GM19397 (cell line): ENCODE measurements around the gene ATP1A2.
"Not testable (repeated sequence)": the region's sequence is repeated elsewhere in the genome, so short reads cannot be mapped to it uniquely, and the experiment has no call there.

ENCODE experiments used
- ATAC-seq: cut with Tn5 transposase; IDR thresholded peaks from one replicate; pipeline ENCODE4 v1.9.1; 2021; ENCODE audit warnings: mild to moderate bottlenecking, moderate library complexity; ENCODE audit not compliant: unreplicated experiment

ATP1A2 gene

DNA sequence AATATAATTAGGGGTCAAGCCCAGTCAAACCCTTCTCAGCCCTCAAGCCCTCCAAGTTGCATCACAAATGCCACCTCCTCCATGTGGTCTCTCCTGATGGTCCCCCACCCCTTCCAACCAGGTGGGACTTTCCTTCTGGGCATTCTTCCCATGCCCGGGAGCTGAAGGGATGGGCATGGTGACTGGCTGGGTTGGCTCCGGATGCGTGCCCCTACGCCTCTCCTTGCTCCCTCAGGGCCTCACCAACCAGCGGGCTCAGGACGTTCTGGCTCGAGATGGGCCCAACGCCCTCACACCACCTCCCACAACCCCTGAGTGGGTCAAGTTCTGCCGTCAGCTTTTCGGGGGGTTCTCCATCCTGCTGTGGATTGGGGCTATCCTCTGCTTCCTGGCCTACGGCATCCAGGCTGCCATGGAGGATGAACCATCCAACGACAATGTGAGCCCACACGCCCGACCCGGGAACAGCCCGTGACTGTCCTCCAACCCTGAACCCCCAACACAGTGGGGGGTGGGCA is 7.5 kb downstream of the ATP1A2 start:
- no peak for ATAC-seq

DNA sequence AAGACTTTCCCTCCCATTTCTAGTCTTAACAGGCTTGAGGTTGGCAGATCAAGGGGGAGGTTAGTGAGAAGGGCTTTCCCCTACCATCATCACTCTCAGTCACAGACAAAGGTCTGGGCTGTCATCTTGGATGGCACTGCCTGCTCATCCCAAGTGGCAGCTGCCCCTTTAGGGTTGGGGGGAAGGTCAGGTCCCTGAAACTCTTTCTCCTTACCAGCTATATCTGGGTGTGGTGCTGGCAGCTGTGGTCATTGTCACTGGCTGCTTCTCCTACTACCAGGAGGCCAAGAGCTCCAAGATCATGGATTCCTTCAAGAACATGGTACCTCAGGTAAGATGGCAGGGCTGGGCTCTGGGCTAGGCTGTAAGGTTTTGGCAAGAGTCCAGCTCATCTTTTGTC is 8.2 kb downstream of the ATP1A2 start:
- no peak for ATAC-seq

DNA sequence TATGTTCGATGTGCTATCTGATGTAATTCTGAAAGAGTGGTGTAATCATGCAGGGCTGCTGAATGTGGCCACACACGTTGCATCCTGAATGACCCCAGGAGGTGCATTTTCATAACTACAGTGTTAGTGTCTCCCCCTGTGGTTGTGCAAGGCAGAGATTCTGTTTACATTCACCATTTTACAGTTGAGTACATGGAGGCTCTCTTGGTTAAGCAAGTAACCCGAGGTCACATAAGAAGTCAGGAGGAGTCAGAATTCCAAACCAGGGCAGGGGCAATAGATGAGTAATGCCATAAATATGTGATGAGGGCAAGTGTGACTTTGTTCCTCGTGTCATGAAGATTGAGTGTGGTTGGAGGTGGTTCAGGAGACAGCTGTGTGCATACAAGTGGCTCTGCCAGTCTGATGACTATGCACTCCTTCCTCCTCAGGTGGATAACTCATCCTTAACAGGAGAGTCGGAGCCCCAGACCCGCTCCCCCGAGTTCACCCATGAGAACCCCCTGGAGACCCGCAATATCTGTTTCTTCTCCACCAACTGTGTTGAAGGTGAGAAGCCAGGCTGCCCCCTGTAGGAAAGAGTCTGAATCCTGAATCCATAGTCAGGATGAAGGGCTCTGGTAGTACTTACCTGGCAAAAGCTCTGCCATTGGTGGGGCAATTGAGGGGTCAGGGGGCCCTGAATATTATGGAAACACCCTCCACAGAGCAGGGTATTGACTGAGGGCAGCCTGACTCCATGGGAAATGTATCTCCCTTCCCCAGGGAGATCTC is 9.3 kb downstream of the ATP1A2 start:
- no peak for ATAC-seq

DNA sequence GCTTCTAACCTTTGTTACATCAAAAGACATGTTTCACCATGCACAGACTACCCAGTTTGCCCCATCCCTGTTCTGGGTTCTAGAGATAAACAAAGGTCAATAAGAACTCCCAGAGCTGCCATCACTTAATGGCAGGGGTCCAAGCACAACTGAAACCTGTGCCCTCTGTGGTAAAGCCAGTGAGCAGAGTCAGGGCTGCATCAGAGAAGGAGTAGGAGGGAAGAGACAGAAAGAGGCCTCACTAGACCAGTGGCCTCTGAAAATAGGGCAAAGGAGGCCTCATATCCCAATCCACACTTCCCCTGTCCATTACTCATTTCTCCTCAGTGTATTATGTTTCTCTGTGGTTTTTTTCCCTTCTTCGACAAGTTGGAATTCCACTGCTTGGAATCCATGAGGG is 10.2 kb downstream of the ATP1A2 start:
- ATAC-seq = no peak

DNA sequence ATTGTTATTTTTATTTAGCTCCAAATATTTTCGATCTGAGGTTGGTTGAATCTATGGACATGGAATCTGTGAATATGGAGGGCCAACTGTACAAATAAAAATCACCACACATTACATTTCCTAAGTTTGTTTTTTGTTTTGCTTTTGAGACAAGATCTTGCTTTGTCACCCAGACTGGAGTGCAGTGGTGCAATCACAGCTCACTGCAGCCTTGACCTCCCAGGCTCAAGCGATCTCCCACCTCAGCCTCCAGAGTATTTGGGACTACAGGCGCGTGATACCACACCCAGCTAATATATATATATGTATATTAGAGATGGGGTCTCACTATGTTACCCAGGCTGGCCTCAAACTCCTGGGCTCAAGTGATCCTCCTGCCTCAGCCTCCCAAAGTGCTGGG is 10.8 kb downstream of the ATP1A2 start:
- ATAC-seq = not testable (repeated sequence)

DNA sequence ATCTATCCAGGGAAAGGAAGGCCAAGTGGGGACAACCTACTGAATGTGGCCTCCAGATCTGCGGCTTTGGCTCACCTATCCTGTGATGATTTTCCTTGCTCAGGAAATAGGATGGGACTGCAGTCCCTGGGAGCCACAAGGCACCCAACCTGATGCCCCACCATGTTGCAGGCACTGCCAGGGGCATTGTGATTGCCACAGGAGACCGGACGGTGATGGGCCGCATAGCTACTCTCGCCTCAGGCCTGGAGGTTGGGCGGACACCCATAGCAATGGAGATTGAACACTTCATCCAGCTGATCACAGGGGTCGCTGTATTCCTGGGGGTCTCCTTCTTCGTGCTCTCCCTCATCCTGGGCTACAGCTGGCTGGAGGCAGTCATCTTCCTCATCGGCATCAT is 11.8 kb downstream of the ATP1A2 start:
- no peak for ATAC-seq

DNA sequence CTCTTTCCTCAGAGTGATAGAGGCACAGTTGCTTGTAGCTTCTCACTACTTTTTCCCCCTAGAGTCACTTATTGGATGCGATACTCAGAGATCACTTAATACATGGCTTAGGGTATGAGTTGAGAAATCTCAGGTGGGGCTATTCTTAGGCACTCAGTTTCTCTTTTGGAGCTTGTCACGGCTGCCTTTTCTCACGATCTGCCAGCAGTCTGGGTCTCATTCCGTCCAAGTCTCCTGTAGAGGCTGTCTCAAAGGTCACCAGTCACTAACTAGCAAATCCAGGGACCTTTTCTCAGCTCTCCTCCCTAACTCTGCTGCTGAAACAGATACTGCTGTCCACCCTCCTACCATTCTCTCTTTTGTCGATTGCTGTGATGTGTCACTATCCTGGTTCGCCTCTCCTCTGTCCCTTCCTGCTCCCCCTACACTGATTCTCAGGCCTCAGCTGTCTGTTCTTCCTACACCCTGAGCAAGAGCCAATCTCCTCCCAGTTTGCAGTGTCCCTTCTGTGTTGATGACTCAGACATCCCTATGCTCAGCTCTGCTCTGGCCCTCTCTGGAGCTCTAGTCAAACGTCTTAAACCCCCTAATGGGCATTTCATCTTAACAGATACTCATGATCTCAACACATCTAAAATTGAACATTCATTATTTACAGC is 12.4 kb downstream of the ATP1A2 start:
- ATAC-seq = no peak

DNA sequence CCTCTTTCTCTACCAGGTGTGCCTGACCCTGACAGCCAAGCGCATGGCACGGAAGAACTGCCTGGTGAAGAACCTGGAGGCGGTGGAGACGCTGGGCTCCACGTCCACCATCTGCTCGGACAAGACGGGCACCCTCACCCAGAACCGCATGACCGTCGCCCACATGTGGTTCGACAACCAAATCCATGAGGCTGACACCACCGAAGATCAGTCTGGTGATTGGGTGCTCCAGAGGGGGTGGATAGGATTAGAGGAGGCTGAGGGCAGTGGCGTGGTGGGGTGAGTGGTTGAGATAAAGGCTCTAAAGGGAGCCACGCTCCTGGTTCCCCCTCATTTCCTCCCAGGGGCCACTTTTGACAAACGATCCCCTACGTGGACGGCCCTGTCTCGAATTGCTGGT is 13.1 kb downstream of the ATP1A2 start:
- no peak for ATAC-seq

DNA sequence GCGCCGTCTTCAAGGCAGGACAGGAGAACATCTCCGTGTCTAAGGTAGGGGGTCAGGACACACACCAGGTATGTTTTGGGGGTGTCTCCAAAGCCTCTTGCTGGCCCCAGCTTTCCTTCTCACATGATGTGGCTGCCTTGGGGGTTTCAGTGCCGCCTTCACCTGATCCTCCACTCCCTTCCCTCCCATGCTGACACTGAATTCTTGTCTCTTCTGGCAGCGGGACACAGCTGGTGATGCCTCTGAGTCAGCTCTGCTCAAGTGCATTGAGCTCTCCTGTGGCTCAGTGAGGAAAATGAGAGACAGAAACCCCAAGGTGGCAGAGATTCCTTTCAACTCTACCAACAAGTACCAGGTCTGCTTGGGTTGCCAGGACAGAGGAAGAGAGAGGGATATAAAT is 13.5 kb downstream of the ATP1A2 start:
- ATAC-seq = no peak

DNA sequence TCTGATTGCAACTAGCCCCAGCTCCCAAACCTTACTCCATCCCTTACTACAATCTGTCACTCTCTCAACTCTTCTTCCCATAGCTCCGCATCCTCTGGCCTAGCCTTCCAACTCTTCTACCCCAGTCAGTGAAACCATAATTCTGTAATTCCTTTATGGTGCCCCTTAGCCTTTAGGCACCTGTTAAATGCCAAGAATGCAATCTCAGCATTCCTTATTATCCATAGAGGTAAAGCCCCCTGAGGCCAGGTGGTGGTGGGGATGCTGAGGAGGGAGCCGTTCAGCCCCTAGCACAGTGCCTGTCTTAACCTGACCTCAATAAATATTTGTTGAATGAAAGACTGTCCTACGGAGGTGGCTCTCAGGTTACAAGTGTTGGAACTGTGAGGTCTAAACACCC is 14.0 kb downstream of the ATP1A2 start:
- no peak for ATAC-seq

DNA sequence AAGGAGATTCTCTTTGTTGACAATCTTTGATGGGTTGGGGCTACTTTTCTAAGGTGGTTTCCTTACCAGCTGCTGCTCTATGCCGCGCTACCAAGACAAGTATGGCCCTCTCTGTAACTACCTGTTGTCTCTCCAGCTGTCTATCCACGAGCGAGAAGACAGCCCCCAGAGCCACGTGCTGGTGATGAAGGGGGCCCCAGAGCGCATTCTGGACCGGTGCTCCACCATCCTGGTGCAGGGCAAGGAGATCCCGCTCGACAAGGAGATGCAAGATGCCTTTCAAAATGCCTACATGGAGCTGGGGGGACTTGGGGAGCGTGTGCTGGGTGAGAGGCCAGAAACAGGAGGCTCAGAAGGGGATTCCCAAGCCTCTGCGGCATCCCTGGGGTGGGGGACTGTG is 14.4 kb downstream of the ATP1A2 start:
- ATAC-seq = no peak

DNA sequence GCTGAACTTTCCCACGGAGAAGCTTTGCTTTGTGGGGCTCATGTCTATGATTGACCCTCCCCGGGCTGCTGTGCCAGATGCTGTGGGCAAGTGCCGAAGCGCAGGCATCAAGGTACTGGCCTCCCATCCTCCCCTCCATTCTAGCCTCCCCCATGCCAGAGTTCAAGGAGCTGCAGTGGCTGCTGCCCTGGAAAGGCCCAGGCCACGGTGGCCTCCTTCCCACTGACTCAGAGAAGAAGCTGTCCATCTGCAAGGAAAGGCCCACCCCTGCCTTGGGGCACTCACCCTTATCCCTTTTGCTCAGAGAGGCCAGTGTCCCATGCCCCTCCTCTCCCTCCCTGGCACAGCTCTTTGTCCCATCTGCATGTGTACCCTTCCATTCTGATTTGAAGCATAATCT is 14.9 kb downstream of the ATP1A2 start:
- no peak for ATAC-seq

DNA sequence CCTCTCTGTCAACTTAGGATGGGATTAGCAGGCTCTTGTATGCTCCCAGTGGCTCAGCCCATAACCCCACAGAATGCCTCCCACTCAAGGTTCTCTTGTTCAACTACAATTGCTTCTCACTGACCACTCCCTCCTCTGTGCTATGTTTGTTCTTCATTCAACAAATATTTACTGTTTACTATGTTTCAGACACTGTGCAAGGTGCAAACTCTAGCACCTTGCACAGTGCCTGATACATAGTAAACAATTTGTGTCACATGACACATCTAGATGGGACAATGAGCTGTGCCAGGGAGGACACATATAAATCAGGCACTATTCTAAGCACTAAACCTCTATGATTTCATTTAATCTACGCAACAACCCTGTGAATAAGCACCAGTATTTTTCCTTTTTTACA is 15.4 kb downstream of the ATP1A2 start:
- no peak for ATAC-seq

DNA sequence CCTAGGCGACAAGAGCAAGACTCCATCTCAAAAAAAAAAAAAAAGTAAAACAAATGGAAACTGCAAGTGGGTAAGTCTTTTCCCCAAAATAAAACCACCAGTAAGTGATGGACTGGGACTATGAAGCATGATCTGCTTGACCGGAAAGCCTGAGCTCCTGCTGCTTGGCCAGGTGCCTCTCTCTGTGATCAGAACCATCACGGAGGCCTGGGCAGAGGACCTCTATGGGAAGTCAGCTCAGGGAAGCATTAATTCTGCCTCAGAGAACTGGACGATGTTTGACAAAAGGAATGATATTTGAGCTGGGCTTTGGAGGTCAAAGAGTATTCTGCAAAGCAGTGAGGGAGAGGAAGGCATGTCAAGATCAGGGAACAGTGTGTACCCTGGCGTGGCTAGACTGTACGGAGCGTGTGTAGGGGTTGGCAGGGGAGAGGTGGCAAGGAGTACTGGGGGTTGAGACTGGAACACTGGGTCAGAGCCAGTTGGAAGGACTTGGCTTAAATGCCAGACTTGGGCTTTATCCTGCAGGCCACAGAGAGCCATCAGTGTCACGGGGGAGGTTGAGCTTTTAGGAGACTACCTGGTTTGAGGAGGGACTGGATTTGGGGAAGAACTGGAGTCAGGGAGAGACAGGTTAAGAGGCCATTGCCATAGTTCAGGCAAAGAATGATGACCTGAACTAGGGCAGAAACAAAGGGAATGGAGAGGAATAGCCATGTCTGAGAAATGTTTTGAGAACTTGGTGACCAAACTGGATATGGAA is 16.4 kb downstream of the ATP1A2 start:
- no peak for ATAC-seq

DNA sequence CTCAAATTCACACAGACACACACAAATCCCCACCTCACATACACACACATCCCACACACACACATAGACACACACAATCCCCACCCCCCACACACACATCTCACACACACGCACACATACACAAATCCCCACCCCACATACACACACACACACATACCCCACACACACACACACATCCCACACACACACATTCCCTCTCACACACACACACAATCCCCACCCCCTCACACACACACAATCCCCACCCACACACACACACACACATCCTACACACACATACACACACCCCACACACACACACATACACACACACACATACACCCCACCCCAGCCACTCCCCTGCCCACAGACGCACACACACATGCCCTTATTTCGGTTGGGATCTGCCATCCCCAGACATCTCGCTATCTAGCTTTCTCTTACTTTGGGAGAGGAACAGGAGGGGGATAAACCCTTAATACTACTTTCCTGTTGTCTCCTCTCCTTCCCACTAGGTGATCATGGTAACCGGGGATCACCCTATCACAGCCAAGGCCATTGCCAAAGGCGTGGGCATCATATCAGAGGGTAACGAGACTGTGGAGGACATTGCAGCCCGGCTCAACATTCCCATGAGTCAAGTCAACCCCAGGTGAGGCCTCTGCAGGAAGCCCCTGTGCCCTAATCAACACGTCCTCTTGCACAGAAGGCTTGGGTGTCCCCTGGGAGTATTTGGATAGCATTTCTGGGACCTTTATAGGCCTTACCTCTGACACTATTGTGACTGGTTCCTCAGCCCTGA is 18.6 kb downstream of the ATP1A2 start:
- no peak for ATAC-seq

DNA sequence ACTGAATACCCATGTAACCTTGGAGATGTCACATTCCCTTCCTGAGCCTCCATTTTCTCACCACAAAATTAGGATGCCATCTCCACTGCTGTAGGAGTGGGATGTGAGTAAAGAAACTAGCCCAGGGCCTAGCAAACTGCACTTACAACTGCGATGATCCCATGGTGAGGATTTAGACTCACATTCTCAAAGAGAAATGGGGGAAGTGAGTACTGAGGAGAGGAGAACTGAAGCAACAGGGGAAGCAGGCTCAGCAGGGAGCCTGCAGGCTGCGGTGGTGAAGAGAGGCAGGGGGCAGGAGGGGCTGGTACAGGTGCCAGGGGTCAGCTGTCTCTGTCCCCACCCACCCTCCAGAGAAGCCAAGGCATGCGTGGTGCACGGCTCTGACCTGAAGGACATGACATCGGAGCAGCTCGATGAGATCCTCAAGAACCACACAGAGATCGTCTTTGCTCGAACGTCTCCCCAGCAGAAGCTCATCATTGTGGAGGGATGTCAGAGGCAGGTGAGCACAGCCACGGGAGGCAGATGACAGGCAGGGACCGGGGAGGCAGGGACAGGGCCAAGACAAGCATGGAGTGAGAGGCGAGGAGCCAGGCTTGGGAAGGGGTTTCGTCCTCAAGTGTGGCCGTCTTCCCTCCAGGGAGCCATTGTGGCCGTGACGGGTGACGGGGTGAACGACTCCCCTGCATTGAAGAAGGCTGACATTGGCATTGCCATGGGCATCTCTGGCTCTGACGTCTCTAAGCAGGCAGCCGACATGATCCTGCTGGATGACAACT is 19.4 kb downstream of the ATP1A2 start:
- ATAC-seq = no peak

DNA sequence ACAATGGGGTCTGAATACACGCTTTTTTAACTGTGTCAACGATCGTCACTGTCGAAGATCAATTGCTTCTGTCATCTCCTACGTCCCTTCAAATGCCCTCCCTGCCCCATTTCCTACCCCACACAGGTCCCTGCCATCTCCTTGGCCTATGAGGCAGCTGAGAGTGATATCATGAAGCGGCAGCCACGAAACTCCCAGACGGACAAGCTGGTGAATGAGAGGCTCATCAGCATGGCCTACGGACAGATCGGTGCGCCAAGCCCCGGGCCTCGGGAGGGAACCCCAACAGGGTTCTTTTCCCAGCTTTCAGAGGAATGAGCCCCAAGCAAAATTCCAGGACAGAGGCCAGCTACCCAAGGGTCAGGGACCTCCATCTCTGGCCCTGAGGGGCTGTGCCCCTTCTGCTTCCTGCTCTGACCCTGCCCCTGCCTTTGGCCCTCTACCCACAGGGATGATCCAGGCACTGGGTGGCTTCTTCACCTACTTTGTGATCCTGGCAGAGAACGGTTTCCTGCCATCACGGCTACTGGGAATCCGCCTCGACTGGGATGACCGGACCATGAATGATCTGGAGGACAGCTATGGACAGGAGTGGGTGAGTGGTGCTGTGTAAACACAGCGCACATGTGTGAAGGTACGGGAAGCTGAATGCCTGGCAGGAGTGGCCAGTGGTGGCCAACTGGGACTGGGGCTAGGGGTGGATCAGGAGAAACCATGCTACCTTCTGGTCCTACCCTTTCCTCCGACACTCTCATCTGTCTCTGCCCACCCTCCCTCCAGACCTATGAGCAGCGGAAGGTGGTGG is 20.8 kb downstream of the ATP1A2 start:
- ATAC-seq = no peak

DNA sequence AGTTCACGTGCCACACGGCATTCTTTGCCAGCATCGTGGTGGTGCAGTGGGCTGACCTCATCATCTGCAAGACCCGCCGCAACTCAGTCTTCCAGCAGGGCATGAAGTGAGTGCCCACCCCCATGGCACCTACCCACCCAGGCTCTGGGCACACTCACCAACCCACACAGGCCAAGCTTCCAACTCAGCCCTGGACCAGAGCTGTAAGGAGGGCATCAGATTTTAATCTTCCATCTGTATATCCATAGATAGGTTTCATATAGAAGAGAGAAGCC is 21.3 kb downstream of the ATP1A2 start:
- ATAC-seq = no peak

DNA sequence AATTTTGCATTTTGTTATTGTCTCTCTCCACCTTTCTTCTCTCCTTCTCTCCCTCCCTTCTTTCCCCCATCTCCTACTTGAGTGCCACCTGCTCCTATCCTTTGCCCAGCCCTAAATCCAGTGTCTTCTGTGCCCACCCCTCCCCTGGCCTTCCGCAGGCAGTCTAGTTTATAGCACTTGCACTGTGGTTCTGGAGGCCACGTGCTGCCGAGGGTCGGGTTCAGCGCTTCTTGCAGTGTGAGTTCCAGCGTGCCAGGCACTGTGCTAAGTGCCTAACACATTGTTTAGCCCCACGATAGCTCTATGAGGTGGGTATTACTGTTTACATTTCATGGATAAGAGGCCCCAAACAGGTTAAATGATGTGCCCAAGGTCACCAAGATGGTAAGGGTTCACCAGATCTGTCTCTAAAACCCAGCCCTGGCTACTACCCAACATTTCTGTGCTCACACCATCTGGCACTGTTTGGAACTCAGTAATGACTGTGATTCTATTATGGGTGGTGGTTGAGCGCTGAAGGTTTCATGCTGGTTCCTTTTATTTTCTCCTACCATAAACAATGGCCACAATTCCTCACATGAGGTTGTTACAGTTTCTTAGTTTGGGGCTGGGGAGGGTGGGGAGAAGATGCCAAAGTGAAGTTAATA is 21.8 kb downstream of the ATP1A2 start:
- no peak for ATAC-seq
